ENCODE measurements around the gene CD300LF. TPM values are rescaled to one million over a fixed set of nuclear protein-coding genes. Genes with fewer than 3 reads are reported as not detected.

The CD300LF gene
- total and polyA plus RNA-seq, 8 donors = 0.19 to 4.7 (median 0.29) TPM

DNA sequence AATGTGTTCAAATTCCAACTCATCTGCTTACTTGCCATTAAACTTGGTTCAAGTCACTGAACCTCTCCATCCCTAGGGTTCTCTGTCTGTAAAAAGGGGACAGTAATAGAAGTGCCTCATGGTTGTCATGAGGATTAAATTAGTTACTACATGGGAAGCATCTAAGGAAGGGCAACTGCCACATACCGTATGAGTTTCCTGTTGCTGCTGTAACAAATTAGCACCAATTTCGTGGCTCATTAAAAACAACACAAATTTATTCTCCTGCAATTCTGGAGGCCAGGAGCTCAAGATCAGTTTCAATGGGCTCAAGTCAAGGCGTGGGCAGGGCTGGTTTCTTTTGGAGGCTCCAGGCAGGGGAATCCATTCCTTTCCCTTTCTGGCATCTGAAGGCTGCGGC, 18.6 kb downstream of the CD300LF start:
- H3K27me3 ChIP-seq = no peaks in the 10 kb centered on the region
- no peaks in the 10 kb centered on the region for H3K4me1 ChIP-seq
- no peak for DNase-seq
- no peak for ATAC-seq
- no peak for FAIRE-seq
- TF ChIP-seq, protein P1, sequence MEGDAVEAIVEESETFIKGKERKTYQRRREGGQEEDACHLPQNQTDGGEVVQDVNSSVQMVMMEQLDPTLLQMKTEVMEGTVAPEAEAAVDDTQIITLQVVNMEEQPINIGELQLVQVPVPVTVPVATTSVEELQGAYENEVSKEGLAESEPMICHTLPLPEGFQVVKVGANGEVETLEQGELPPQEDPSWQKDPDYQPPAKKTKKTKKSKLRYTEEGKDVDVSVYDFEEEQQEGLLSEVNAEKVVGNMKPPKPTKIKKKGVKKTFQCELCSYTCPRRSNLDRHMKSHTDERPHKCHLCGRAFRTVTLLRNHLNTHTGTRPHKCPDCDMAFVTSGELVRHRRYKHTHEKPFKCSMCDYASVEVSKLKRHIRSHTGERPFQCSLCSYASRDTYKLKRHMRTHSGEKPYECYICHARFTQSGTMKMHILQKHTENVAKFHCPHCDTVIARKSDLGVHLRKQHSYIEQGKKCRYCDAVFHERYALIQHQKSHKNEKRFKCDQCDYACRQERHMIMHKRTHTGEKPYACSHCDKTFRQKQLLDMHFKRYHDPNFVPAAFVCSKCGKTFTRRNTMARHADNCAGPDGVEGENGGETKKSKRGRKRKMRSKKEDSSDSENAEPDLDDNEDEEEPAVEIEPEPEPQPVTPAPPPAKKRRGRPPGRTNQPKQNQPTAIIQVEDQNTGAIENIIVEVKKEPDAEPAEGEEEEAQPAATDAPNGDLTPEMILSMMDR (IDR thresholded peaks at IDR 0.05) = no peak
- 76 to 83% methylated on average over 4 of the region's 4 CpGs for WGBS, 2 donors
- no peaks in the 10 kb centered on the region for H3K9me3 ChIP-seq
- H3K36me3 ChIP-seq = no peaks in the 10 kb centered on the region
- intact Hi-C loops (cut with DNase I) = no loop called here
- H3K4me3 ChIP-seq = no peak overlapping the region
- no peak overlapping the region for H3K27ac ChIP-seq

DNA sequence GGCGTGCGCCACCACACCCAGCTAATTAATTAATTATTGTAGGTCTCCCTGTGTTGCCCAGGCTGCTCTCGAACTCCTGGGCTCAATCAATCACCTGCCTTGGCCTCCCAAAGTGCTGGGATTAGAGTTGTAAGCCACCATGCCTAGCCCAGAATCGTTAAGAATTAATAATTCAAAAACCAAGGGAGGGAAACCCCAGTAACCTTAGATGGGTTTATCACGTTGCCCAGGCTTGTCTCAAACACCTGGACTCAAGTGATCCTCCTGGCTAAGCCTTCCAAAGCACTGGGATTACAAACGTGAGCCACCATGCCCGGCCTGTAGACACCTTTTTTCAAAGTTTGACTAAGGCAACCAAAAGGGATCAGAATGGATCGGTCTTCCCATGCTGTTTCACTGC, 21.6 kb downstream of the CD300LF start:
- H3K36me3 ChIP-seq = no peaks in the 10 kb centered on the region
- no peaks in the 10 kb centered on the region for H3K4me1 ChIP-seq
- H3K27ac ChIP-seq = no peak overlapping the region
- FAIRE-seq (no peak), ATAC-seq (no peak), DNase-seq (no peak)
- TF ChIP-seq, protein P1 (IDR thresholded peaks at IDR 0.05) = no peak
- 60 to 68% methylated on average over 8 of the region's 8 CpGs for WGBS, 2 donors
- H3K4me3 ChIP-seq = no peak overlapping the region
- intact Hi-C loops (cut with DNase I) = no loop called here
- no peaks in the 10 kb centered on the region for H3K27me3 ChIP-seq
- no peaks in the 10 kb centered on the region for H3K9me3 ChIP-seq

DNA sequence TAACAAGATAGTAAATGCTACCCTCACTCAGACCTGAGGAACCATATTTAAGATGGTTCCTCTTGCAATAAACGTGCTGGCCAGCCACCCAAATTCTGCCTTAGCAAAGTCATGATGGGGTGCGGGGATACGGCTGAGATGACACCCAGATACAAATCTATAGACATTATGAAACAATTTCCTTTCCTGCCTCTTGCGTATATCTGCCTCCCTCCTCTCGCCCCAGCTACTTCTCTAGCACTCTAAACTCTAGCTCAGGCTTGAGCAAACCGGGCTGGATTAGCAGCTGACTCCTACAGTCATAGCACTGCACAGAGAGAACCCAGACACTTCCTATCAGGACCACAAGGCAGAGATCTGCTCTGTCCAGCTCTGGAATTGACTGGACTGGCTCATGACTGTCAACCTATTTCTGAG, 22.3 kb downstream of the CD300LF start:
- peak in 2 of 4 donors; percentile 82 to 88 for ATAC-seq
- no peaks in the 10 kb centered on the region for H3K9me3 ChIP-seq

DNA sequence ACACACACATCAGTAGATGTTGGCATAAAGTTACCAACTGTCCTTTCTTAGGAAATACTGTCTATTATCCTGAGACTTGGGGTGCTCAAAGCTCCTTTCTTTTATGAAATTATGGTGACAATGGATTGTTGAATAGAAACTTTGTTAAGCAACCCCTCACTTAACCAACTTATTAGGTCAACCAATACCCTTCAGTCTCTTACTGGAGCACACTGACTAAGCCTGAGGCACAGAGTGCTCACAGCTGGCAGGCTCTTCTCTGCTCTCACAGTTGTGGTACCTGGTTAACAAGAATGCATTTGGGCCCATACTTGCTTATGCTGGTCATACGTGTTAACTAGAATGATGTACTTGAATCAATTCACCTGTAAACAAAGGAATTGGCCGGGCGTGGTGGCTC, 24.8 kb downstream of the CD300LF start:
- WGBS, 2 donors = 79 to 85% methylated on average over 3 of the region's 3 CpGs
- H3K9me3 ChIP-seq = no peaks in the 10 kb centered on the region
- no peaks in the 10 kb centered on the region for H3K27me3 ChIP-seq
- DNase-seq (no peak), ATAC-seq (no peak), FAIRE-seq (no peak)
- no peak overlapping the region for H3K4me3 ChIP-seq
- no peaks in the 10 kb centered on the region for H3K4me1 ChIP-seq
- H3K36me3 ChIP-seq = no peaks in the 10 kb centered on the region
- H3K27ac ChIP-seq = no peak overlapping the region
- intact Hi-C loops (cut with DNase I) = no loop called here
- TF ChIP-seq, protein P1 (IDR thresholded peaks at IDR 0.05) = no peak

More for the DNA sequence above, 22.3 kb downstream of the CD300LF start:
- H3K4me3 ChIP-seq = no peak overlapping the region
- no peaks in the 10 kb centered on the region for H3K36me3 ChIP-seq
- H3K27ac ChIP-seq = peak overlapping the region in 2 of 4 donors; percentile 24 to 30
- H3K4me1 ChIP-seq = no peaks in the 10 kb centered on the region
- WGBS, 2 donors = 64 to 71% methylated on average over 6 of the region's 6 CpGs
- TF ChIP-seq, protein P1 (IDR thresholded peaks at IDR 0.05) = no peak
- peak in 1 of 6 donors; percentile 37 for DNase-seq
- no peaks in the 10 kb centered on the region for H3K27me3 ChIP-seq
- intact Hi-C loops (cut with DNase I) = no loop called here
- FAIRE-seq = no peak

DNA sequence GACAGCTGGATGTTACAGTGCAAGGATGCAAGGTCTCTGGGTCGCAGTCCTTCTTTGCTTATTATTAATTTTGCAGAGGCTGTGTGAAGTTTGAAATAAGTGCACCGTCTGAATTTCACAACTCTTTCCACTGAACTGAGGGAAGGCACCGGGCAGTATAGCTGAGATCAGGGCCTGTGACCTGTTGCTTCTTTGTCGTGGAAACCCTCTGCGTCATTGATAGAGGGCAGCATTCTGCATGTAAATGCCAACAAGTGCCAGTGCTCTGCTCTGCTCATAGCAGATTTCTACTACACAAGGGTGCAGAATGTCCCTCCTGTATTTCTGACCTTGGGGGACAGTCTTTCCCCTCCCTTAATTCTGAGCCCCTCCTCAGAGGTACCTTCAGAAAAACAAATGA, 26.0 kb downstream of the CD300LF start:
- H3K36me3 ChIP-seq = no peaks in the 10 kb centered on the region
- H3K9me3 ChIP-seq = no peaks in the 10 kb centered on the region
- TF ChIP-seq, protein P1 (IDR thresholded peaks at IDR 0.05) = no peak
- FAIRE-seq = no peak
- WGBS, 2 donors = 38 to 44% methylated on average over 5 of the region's 5 CpGs
- no peaks in the 10 kb centered on the region for H3K27me3 ChIP-seq
- H3K27ac ChIP-seq = no peak overlapping the region
- intact Hi-C loops (cut with DNase I) = no loop called here
- no peaks in the 10 kb centered on the region for H3K4me1 ChIP-seq
- no peak overlapping the region for H3K4me3 ChIP-seq
- peak in 2 of 4 donors; percentile 18 to 32 for ATAC-seq
- no peak for DNase-seq
